SW 1271 (cell line): ENCODE results near the gene BICDL1.

Experiments used
- DNase-seq, 2 experiments: peaks; one replicate each; lab custom pipeline; 2025; lab: John Stamatoyannopoulos, UW

Gene BICDL1

DNA sequence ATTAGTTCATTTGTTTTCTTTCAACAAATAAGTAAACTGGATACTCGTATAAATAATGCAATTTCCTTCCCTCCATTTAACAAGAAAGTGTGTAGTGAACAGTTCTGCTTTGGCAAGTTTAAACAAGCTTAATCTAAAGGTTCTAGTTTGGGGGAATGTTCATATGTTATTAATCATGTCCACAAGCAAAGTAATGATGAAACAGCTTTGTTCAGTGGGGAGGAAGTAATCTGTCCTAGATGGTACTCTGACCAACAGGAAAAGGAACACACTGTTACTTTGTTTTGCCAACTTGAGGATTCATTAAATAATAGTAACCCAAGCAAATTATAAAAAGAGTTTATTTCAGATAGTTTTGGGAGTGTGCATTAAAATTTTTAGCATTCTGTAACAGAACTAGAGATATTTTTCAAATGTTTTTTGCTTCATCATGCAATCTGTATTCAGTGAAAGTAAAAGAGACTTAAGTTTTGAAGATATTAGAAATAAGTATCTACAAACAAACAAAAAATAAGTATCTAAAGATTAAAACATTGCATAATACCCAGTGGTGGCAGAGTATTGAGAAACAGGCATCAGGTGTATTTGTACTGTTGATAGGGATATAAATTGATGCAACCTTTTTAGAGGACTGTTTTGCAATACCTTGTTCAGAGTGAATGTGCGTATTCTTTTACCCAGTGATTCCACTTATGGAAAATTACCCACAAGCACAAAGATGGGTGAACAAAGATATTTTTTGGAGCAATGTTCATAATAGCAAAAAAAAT is 66.4 kb downstream of the BICDL1 start:
- no peak for DNase-seq

DNA sequence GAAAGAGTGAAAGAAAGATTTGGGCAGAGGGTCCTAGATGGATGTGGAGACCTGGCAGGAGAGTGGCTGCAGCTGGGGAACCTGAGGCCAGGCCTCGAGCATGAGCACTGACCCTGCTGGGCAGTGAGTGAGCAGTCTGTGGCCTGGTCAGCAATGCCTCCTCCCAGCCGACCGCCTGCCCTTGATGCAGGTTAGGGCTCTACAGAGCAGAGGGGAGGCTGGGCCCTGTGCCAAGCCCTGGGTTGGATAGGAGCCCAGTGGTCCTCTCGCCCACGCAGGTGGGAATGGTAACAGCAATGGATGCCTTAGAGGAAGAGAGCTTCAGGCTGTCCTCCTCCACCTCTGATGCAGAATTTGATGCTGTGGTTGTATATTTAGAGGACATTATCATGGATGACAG is 67.7 kb downstream of the BICDL1 start:
- no peak for DNase-seq

DNA sequence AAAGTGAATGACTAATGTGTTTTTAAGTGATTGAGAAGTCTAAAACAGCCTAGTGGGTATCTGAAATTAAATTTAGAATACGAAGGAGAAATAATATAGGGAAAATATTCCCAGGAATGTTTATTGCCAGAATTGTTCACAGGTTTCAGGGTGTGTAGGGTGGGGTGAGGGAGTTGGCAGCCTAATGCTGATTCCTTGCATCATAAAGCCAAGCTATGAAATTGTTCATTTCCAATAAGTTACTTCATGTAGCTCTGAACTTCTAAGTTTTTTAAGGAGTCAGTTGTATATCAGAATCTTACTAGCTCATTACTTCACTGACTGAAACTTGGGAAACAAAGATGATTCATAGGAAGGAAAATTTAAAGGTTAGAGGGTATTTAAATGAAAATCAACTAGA is 71.2 kb downstream of the BICDL1 start:
- no peak for DNase-seq

DNA sequence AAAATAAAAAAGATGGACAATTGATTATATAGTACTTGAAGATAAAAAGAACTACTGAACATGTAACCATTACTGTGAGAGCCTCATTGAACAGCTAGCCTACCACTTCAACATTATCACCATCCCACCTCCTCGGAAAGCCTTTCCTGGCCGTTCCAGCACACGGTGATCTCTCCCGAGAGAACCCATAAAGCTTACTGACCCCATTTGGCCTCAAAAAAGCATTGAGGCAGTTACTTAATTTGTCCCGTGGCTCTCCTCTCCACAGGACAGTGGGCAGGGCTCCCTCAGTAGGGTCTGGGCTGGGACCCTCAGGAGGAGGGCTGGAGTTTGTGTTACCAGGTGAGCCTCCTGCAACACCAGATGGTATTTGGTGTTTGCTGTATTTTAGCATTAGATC is 71.7 kb downstream of the BICDL1 start:
- DNase-seq = no peak

DNA sequence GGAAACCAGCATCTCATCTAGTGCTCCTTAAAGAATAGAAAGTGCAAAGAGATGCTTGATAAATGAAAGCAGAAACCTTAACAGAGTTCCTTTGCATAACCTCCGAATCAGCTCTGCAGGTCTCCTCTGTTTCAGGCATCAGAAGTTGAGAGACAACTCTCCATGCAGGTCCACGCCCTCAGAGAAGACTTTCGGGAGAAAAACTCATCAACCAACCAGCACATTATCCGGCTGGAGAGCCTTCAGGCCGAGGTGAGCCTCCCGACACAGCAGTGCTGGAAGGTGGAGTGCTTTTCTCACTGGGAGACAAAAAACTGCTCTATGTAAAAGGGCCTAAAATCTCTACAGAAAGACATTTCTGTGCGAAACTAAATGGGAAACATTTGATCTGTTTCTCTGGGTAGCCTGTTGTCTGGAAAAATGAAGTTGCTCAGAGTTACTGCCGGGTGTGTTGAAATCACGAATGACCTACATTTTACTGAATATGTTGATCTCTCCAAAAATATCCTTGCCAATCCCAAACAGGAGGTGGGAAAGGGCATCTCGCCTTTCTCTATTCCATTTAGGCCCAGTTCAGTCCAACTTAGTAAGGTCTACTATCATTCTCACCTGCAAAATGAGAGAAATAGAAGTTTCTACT is 72.7 kb downstream of the BICDL1 start:
- no peak for DNase-seq

DNA sequence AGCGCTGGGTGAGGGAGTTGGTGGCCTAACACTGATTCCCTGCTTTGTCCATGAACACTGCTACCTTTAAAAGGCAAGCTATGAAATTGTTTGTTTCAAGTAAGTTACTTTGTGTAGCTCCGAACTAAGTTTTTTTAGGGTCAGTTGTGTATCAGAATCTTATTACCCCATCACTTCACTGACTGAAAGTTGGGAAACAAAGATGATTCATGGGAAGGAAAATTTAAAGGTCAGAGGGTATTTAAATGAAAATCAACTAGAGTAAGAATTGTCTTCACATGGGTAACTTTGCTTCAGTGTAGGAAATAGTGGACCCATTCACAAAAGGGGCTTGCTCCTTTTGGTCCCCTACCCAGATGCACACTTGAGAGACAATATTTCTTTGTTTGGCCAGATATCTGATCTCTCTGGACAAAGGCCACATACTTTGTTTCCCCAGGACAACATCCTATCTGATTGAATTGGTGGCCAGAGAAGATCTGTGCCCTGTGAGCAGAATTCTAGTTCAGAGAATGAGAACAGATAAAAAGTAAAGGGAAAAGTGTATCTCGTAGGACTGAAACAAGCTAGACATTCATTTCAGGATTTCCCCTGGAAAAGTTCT is 74.0 kb downstream of the BICDL1 start:
- no peak for DNase-seq

DNA sequence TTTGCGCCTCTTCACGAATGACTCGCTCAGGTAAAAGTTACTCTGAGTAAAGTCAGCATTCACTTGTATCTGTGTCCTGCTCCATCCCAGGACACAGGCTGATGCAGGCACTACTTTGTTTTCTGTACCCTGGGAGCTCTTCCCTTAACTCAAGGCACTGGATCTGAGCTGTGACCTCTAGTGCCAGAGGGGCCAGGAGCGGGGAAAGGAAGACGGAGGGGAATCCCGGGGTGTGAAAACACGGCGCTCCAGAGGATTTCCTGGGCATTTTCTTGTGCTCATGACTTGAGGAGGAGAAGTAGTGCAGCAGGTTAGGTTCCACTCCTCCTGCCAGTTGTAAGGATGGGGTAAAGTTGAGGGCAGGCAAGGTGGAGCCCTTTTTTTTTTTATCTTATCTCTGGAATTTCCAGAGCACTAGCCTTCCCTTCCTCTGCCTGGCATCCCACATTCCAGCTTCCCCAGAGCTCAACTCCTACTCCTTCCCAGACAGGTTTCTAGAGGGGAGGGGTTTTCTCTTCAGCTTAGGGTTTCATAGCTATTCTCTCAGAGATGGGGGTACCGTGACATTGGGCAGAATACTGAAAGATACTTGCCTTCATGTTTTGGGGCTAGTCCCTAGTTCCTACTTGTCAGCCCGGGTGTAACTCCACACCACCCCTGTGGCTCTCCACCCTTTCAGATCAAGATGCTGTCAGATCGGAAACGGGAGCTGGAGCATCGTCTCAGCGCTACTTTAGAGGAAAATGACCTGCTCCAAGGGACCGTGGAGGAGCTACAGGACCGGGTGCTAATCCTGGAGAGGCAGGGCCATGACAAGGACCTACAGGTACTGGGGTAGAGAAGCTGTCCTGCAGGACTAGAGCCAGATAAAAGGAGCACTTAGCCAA is 75.3 kb downstream of the BICDL1 start:
- no peak for DNase-seq

DNA sequence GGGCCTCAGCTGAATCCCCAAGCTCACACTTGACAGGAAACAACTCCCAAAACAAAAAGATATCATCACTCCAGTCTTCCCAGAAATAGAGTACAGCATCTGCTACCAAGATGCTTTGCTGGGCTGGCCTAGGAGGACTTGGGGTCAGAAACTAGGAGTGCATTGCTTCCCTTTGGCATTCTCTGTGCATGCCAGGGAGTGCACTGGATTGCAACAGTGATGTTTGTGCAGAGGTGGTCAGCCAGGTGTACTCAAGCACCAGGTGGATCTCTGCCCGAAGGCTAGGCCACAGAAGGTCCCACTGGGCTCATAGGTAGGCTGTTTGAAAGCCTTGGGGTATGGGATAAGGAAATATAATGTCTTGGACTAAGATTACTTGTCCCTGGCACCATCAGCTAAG is 76.4 kb downstream of the BICDL1 start:
- no peak for DNase-seq

DNA sequence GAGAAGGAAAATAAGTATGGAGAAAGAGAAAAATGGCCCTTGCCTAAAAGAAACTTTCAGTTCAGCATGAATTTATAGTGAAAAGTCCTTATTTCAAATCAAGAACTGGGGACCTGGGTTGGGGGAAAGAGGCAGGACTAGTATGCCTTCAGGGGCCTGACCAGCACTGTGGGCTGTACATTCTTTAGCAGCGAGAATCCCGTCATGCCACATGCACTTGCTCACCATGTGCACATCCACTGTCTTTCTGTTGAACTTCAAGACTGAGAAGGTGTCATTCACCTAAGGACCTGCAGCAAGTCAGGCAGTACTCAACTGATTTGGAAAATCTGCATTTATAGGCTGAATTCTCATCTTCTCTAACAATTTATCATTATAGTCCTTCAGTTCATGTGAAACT is 77.3 kb downstream of the BICDL1 start:
- DNase-seq = no peak

DNA sequence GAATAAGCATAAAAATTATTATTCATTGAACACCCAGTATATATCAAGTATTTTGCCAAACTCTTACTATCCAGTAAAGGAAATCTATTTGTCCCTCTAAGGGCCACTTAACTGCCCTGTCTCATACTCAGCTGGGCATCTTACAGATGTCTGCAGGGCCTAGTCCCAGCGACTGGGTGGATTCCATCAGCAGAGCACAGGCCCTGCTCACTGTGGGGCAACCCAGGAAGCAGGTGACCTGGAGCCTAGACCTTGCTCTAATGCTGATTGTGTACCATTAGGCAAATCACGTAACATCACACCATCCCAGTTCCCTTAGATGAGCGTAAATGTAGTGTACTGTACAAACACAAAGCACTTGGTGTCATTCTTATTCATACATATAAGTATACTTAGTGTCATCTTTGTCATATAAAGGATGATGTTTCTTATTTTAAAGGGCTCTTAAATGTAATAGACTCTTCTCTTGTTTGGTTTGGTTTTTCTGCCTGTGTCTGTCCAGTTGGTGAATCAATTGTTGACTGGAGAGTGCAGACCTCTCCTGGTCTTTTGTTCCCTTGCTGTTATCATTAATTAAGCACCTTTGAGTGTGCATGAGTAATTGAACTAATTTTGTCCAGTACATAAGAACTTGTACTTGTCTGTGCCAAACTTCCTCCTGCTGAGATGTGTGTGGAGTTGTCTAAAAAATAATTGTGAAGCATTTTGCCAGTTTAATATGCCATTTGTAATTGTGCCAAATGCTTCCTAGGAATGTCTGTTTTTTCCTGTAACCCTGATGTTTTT is 78.2 kb downstream of the BICDL1 start:
- DNase-seq = no peak

DNA sequence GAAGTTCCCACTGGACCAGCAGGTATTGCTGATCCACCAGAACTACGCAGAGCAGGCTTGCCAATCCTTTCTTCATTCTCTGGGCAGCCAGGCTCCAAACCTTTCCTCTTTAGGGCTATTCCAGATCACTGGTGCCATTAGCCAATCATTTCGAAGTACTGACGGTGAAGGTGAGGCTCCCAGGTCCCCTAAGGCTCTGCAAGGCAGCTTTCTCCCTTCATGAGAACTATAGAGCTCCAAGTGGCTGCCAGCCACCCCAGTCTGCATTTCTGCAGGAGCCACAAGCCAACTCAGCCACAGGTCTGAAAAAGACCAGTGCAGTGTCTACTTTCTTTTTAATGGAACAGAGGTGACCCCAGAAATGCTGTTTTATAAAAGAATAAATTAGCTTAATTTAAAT is 78.9 kb downstream of the BICDL1 start:
- DNase-seq = no peak

DNA sequence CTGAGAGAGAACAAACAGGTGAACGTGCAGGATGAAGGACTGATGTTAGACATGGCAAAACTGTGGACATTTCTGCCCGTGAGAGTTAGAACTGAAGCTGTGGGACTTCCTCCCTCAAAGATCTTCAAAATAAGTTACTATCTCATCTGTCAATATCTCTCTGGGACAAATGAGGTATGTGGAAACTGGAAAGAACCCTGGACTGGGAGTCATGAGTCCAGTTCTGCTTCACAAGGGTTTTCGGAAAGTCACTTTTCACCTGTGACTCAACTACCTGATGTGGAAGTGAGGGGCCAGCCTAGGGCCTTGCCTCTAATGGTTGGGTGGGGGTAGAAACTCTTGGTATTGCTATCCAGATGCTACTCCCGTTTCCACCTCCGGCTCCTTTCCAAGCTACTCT is 80.2 kb downstream of the BICDL1 start:
- no peak for DNase-seq

DNA sequence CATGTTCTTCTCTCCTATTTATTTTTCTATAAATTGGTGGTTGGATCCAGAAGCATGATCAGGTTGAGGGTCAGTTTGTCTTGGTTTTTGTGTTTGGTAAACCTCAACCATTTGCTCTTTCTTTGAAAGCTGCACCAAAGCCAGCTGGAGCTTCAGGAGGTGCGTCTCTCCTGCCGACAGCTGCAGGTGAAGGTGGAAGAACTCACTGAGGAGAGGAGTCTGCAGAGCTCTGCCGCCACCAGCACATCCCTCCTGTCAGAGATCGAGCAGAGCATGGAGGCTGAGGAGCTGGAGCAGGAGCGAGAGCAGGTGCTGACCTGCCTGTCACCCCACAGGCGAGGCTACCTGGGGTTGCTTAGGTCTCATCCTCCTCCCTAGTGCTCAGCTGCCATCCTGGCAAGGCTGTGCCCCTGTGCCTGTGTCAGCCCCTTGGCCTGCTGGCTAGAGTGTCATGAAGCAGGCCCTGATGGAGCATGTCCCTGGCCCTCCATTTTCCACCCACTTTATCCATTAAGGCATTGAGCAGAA is 82.5 kb downstream of the BICDL1 start:
- no peak for DNase-seq

DNA sequence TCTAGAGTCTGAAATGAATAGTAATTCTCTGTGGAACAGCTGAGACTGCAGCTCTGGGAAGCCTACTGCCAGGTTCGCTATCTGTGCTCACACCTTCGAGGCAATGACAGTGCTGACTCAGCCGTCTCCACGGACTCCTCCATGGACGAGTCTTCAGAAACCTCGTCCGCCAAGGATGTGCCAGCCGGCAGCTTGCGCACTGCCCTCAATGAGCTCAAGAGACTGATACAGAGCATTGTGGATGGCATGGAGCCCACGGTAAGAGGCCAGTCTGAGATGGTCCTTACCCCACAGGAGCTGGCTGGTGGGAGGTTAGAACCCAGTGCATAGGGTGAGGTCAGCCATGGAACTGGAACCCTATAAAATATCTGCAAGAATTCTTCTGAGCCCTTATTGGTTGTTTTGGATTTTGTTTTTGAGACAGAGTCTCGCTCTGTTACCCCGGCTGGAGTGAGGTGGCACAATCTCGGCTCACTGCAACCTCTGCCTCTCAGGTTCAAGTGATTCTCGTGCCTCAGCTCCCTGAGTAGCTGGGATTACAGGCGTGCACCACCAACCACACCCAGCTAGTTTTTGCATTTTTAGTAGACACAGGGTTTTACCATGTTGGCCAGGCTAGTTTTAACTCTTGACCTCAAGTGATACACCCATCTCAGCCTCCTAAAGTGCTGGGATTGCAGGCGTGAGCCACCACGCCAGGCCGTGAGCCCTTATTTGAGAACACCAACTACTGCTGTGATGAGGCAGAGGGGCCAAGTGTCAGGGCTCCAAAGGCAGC is 83.6 kb downstream of the BICDL1 start:
- DNase-seq = no peak

DNA sequence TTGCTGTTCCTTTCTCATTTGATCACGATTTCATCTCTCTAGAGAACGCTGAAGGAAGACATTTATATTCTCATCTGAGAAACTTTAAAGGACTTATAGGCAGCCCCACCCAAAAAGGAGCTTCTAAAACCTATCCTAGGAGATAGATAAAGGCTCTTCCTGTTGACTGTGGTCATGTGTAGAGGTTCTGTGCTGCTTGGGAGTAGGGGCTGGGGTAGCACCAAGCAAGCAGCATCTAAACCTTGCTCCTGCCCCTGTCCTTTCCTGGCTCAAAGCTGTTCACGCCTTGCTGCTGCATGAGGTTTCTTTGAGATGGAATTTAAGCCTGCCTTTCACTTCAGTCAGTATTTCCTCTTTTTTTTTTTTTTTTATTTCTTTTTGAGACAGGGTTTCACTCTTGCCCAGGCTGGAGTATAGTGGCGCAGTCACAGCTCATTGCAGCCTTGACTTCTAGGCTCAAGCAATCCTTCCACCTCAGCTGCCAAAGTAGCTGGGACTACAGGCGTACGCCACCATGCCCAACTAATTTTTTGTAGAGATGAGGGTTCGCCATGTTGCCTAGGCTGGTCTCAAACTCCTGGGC is 86.1 kb downstream of the BICDL1 start:
- no peak for DNase-seq

DNA sequence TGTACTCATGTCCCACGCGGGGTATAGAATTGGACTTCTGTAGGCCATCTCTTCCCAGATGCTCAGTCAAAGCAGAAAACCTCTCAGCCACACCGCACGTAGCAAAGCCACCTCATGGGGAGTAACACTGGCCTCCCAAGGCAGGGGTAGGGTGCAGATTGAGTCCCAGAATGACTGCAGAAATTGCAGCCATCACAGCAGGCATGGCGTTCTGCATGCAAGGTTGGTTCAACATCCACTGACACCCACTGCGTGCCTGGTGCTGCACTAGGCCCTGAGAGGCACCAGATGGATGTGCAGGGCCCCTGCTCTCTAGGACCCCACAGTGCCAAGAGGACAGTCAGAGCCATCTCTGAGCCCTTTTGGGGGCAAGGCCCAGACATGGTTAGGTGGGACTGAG is 87.6 kb downstream of the BICDL1 start:
- no peak for DNase-seq

DNA sequence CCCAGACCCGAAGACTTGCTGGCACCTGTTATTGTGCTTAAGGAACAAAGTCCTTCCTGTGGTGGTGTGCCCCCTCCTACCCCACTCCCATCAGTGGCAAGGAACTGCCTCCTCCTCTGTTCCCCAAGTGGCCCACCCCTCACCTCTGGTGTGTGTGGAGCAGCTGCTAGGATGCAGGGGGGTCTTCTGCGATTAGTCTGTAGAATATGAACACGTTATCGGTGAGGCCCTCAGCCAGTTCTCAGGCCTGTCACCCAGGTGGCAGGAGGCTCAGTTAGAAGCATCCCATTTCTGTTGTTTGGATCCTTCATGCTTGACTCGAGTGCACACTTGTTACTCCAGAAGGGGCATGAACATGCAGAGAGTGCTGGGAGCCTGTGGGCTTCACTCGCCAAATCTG is 88.2 kb downstream of the BICDL1 start:
- DNase-seq = no peak

DNA sequence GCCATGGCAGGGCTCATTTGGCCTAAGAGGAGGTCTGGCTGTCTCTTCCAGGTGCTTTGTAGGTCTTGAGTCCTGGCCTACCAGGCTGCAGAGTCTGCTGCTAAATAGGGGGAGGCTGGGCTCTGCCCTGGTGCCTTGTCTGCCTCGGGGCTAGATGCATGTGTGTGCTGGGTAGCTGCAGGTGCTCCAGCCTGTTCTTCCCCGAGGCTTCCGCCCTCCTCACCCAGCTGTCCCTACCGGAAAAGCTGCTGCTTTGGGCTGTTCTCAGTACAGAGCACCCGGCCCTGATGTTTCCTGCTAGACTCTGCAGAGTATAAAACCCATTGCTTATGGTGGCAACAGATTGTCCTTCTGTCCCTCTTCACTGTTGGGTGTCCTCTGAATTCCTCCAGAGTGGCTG is 89.8 kb downstream of the BICDL1 start:
- no peak for DNase-seq

DNA sequence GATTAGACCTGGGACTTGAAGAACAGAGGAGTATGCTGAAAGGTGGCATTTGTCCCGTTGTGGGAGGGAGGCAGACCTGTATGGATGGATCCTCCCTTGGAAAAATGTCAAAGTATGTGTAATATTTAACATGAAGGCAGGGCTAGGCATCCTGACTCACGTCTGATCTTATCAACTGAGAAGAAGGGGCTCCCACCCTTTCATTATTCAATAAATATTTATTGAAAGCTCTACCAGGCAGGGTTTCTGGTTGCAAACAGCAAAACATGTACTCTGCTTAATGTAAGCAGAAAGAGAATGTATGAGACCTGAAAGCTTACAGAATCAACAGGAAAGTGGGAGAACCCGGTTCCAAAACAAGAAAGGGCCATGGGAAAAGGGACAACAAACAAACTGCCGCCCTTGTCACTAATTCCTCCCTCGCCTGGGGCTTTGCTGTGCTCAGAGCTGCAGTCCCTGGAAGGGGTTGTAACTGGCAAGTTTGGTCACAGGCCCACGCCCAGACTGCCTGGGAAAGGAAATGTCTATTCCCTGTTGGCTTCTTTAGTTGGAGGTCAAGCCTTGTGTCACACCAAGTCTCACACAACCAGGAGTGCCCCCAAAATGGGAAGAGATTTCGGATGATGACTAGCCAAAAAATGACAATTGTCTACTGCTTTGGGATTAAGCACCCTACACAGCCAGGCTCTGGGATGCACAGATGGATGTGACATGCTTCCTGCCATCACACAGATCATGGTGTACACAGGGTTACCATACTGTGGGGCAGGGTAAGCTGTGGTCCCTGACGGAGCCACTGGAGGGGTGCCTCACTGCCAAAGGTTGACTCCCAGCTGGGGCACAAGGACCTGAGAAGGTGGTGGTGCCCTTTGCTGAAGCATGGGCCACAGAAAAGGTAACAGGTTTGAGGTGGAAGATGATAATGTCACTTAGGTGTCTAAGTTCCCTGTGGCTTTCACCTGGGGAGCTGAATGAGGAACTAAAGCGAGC is 90.7 kb downstream of the BICDL1 start:
- DNase-seq = no peak
